ENCODE results near the gene CALML3. TPM values are rescaled to one million over a fixed set of nuclear protein-coding genes. Genes with fewer than 3 reads are reported as not detected.
"Not testable (repeated sequence)": the region's sequence is repeated elsewhere in the genome, so short reads cannot be mapped to it uniquely, and the experiment has no call there.

Gene CALML3
- total and polyA plus RNA-seq, 2 of the 8 experiments (the other 6 are each of a cell fraction or from before 2014, with no cell fraction given): not detected

DNA sequence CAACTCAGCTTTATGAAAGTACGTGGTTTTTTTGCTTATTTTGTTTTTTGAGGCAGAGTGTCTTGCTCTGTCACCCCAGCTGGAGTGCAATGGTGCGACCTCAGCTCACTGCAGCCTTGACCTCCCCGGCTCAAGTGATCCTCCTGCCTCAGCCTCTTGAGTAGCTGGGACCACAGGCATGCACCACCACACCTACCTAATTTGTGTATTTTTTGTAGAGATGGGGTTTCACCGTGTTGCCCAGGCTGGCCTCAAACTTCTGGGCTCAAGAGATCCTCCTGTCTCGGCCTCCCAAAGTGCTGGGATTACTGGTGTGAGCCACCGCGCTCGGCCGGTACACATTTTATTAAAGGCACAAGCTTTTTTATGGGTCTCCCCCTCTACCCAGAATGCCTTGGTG, 34.3 kb downstream of the CALML3 start:
- not testable (repeated sequence) for H3K27me3 ChIP-seq (replicated peaks in 1 of 4; ENCODE audit: control insufficient read depth in 3 of 4, extremely low read depth in 1 of 4, insufficient read depth in 3 of 4, low read length in 3 of 4); H3K4me3 ChIP-seq (ENCODE audit: extremely low read depth in 1 of 4, insufficient read depth in 2 of 4, low read depth in 3 of 4, low read length in 4 of 4); H3K79me1 ChIP-seq (ENCODE audit: low read depth, low read length); H3K18ac ChIP-seq (ENCODE audit: extremely low read depth, low read length); H3K23ac ChIP-seq (ENCODE audit: insufficient read length); H3K36me3 ChIP-seq (ENCODE audit: control insufficient read depth in 2 of 4, insufficient read depth in 4 of 4, low read length in 3 of 4); H3K9me3 ChIP-seq (ENCODE audit: insufficient read depth in 2 of 2, low read depth in 1 of 2, low read length in 1 of 2); H2BK5ac ChIP-seq (ENCODE audit: low read depth, low read length); H3K27ac ChIP-seq (ENCODE audit: low read depth, low read length); H3K23me2 ChIP-seq (ENCODE audit: low read depth, low read length); H2BK12ac ChIP-seq (ENCODE audit: low read depth, low read length); H4K8ac ChIP-seq (ENCODE audit: extremely low read depth, insufficient read depth, low read length); H2BK15ac ChIP-seq (ENCODE audit: low read length); H2AFZ ChIP-seq (ENCODE audit: low read length); H4K91ac ChIP-seq (replicated peaks; ENCODE audit: insufficient read length, low read length); H2BK20ac ChIP-seq (ENCODE audit: low read length); H4K20me1 ChIP-seq (replicated peaks in 1 of 2; ENCODE audit: control insufficient read depth in 1 of 2, insufficient read depth in 2 of 2, low read length in 2 of 2); H3K56ac ChIP-seq (replicated peaks; ENCODE audit: insufficient read length, low read depth, low read length); FAIRE-seq; H3K9ac ChIP-seq (replicated peaks in 1 of 4; ENCODE audit: extremely low read depth in 1 of 4, low read depth in 3 of 4, low read length in 3 of 4); H2BK120ac ChIP-seq (replicated peaks; ENCODE audit: low read depth, low read length); H3K4me2 ChIP-seq (ENCODE audit: insufficient read depth in 1 of 2, low read depth in 2 of 2, low read length in 2 of 2); H2AK5ac ChIP-seq (ENCODE audit: low read depth, low read length); H4K5ac ChIP-seq (ENCODE audit: insufficient read length, low read depth, low read length); H3K4me1 ChIP-seq (replicated peaks in 1 of 4; ENCODE audit: control insufficient read depth in 3 of 4, insufficient read depth in 4 of 4, low read length in 3 of 4); H3K79me2 ChIP-seq (ENCODE audit: control insufficient read depth in 1 of 2, insufficient read depth in 2 of 2, low read length in 2 of 2); H3K4ac ChIP-seq (replicated peaks; ENCODE audit: insufficient read length, low read depth, low read length); DNase-seq (ENCODE audit: low read depth in 1 of 2, low spot score in 2 of 2); H3K14ac ChIP-seq (ENCODE audit: insufficient read length)
- POLR2A ChIA-PET (ENCODE audit: partially characterized antibody): interaction anchor here (0.7 kb wide), 1 partner anchor 96 kb away, joined by 3 read pairs; no protein-coding TSS in a partner anchor
- CTCF ChIA-PET (ENCODE audit: partially characterized antibody): interaction anchor here (1.3 to 3.0 kb wide), 3 partner anchors 21 to 25 kb away, joined by 3 to 9 read pairs (median 7); no protein-coding TSS in a partner anchor
- 84% methylated on average over 9 of the region's 9 CpGs; no CpG with 5 or more reads in 1 of the 2 experiments for WGBS, 2 experiments (ENCODE audit: extremely low coverage in 1 of 2, insufficient coverage in 1 of 2, insufficient read length in 1 of 2, insufficient replicate concordance in 2 of 2, low coverage in 1 of 2, low lambda C conversion rate in 2 of 2, missing lambda C conversion rate in 1 of 2)

All from H1 (cell line).